GM18909 (cell line): ENCODE measurements around the gene SPRYD3.
A peak's percentile ranks its signal among the peaks of the same experiment; 100 is the strongest.
"Not testable (repeated sequence)": the region's sequence is repeated elsewhere in the genome, so short reads cannot be mapped to it uniquely, and the experiment has no call there.

Source experiments
- ATAC-seq: cut with Tn5 transposase; IDR thresholded peaks from one replicate; pipeline ENCODE4 v1.9.1; 2021; ENCODE audit warnings: mild to moderate bottlenecking; ENCODE audit not compliant: unreplicated experiment, poor library complexity

SPRYD3 gene, protein sequence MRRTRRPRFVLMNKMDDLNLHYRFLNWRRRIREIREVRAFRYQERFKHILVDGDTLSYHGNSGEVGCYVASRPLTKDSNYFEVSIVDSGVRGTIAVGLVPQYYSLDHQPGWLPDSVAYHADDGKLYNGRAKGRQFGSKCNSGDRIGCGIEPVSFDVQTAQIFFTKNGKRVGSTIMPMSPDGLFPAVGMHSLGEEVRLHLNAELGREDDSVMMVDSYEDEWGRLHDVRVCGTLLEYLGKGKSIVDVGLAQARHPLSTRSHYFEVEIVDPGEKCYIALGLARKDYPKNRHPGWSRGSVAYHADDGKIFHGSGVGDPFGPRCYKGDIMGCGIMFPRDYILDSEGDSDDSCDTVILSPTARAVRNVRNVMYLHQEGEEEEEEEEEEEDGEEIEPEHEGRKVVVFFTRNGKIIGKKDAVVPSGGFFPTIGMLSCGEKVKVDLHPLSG

GRCh38 chr12:53079226-53080117 lies at the start of gene SPRYD3:
Gene SPRYD3 (minus strand): TSS chr12:53079390. CDS start chr12:53079333, 57 bp downstream.
- peak; percentile 98 for ATAC-seq

DNA sequence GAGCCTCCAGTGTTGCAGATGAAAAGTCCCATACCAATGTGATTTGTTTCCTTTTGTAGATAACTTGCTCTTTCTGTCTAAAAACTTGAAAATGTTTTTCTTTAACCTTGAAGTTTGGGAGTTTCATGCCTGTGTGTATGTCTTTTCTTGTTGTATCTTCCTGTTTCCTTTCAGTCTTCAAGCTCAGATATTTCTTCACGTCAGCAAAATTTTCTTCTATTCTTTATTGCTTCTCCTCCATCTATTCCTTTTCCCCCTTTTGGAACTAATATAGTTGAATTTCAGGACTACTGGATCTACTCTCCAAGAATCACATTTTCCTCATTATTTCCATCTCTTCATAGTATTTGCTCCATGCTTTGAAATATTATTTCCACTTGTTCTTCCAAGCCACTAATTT lies 48.0 kb upstream of the SPRYD3 start:
- ATAC-seq: no peak

DNA sequence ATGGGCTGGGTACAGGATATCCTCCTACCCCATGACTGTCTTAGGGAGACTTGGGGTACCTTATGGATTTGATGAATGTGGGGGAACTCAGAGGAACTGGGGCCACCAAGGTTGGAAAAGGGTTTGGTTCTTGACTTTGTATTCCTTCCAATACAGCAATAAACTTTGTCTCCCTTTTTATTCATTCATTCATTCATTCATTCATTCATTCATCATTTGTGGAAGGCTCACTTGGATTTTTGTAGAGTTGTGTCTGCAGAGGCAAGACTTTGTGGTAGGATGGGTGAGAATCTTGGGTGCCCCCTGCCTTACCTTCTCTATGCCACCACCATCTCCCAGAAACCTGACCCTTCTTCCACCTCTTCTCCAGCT lies 45.1 kb upstream of the SPRYD3 start:
- ATAC-seq: no peak

DNA sequence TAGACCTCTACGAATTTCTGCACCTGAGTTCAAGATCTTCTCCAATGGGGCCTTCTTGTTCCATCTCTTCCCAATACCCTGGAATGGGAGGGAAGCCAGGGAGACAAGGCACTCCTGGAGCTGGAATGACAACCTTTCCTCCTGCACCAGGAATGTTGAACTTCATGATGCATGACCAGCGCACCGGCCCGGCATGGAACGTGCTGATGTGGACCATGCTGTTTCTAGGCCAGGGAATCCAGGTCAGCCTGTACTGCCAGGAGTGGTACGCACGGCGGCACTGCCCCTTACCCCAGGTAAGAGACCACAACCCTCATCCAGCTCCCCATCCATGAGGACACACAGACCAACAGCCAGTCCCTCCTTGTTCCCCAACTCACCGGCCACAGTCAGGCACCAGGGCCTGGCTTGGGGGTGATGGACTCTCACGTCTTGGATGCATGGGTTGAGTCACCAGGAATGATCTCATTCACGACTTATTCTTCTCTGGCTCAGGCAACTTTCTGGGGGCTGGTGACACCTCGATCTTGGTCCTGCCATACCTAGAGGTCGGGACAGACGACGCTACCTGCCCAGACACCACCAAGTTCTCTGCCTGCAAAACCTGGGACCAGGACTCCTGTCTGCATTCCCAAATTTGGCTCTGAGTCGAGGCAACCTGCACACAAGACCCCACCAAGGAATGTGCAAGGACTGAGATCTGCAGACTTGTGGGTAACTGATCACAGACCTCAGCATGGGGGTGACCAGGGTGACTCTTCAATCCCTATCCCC lies 44.6 kb upstream of the SPRYD3 start:
- ATAC-seq: no peak

DNA sequence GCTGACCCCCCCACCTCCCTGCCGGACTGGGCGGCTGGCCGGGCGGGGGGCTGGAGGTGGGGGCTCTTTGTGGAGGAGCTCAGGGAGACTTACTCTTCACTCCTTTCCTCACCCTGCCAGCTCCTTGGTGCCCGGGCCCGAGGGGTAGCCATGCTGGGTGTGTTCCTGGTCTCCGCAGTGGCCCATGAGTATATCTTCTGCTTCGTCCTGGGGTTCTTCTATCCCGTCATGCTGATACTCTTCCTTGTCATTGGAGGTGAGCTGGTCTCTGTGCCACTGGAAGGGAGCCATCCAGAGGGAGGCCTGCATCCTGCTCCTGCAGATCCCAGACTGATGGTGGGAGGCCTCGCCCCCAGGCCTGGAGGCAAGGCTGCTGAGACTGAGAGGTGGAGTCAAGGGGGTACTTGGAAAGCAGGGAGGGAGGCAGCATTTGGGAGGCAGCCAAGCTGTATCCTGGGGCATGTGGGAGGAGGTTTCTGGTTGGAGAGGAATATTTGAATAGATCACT lies 43.8 kb upstream of the SPRYD3 start:
- ATAC-seq: no peak

GRCh38 chr12:53120685-53121525 lies 41.7 kb upstream of the SPRYD3 start:
- ATAC-seq: no peak

GRCh38 chr12:53118751-53119300 lies 39.6 kb upstream of the SPRYD3 start:
- no peak for ATAC-seq

- no peak for ATAC-seq
These were observed 36.9 kb upstream of the SPRYD3 start for GRCh38 chr12:53115891-53116648.

DNA sequence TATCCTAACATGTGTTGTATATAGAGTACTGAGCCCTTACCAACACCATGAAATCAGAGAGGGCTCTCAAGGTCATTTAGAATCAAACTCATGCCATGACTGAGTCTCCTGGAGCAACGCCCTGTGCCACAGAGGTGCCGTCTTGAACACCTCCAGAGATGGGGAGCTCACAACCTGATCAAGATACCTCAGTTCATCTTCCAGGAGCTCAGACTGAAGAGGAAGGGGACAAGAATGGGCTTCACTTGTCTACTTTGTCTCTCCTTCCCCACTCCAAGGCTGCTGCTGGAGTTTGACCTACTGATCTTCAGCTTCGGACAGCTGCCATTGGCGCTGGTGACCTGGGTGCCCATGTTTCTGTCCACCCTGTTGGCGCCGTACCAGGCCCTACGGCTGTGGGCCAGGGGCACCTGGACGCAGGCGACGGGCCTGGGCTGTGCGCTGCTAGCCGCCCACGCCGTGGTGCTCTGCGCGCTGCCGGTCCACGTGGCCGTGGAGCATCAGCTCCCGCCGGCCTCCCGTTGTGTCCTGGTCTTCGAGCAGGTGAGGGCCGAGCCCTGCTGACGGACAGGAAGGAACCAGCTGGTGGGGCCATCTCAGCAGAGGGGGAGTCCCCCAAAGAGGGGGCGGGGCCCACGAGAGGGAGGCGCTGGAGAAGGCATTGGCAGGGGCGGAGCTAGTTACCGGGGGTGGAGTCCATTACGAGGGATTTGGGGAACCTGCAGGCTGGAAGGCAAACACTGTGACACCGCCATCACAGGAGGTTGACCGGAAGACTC lies 36.1 kb upstream of the SPRYD3 start:
- no peak for ATAC-seq

DNA sequence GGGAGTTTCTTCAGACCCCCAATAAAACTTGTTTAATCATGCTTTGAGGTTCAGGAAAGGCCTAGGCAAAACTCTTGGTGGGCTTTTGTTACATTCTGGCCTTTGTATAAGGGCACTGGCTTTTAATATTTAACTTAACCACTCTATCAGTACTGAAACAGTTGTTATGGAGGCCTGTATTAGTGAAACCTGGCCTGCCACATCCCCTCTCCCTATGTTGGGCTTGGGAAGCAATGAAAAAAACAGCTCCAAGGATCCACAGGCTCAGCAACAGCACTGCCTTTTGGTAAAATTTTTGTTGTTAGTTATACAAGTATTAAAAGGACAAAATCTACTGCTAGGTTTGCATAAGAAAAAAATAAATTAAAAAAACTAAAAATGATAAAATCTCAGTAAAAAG lies 34.8 kb upstream of the SPRYD3 start:
- ATAC-seq: no peak

GRCh38 chr12:53113136-53113705 lies 34.0 kb upstream of the SPRYD3 start:
- ATAC-seq: no peak

DNA sequence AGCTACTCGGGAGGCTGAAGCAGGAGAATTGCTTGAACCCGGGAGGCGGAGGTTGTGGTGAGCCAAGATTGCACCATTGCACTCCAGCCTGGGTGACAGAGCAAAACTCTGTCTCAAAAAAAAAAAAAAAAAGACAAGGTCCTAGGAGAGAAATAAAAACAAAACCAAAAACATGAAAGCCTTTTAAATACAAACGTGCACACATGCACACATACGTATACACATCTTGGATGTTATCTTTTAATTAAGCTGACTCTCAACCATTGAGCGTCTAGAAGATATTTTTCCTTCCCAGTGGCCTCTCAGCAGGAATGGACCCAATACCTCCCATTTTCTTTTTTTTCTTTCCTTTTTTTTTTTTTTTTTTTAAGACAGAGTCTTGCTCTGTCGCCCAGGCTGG lies 33.2 kb upstream of the SPRYD3 start:
- ATAC-seq: not testable (repeated sequence)

- no peak for ATAC-seq
These were observed 27.9 kb upstream of the SPRYD3 start for GRCh38 chr12:53107122-53107521.

GRCh38 chr12:53105712-53106439 lies 26.7 kb upstream of the SPRYD3 start:
- ATAC-seq: no peak

DNA sequence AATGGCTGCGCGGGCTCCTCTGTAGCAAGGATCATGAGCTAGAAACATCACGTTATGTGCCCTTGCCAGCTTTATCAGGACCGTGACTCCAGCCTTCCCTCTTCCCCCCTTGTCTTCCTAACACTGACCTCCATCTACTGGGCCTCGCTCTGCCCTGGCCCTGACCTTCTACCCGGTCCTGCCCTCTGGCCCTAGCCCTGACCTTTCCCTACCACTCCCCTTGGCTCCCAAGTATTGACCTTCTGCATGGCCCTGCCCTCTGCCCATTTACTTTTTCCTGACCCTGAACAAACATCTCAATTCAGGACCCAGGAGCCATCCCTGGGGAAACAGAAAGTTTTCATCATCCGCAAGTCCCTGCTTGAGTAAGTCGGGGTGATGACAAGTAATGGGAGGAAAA lies 26.1 kb upstream of the SPRYD3 start:
- no peak for ATAC-seq

GRCh38 chr12:53103860-53104305 lies 24.7 kb upstream of the SPRYD3 start:
- no peak for ATAC-seq
